Cardiac muscle cell (in vitro differentiated cells and primary cell): Measurements from ENCODE around the gene ROPN1L. TPM values are rescaled to one million over a fixed set of nuclear protein-coding genes. Genes with fewer than 3 reads are reported as not detected.

Source experiments
- DNase-seq, 2 donors: peaks; one replicate each; pipeline versions ENCODE4 v3.0.0 to v3.0.0-alpha.2; 2010 to 2017; ENCODE audit warnings: low read depth in 1 of 2, low spot score in 1 of 2
- H3K27ac ChIP-seq: fragments of 200-600 bp; sonication (generic); 2 replicates; pipeline ENCODE4 v1.5.1; 2016
- H3K27me3 ChIP-seq: fragments of 200-600 bp; sonication (generic); 2 replicates; pipeline ENCODE4 v1.6.0; 2016; ENCODE audit warnings: control low read depth
- H3K36me3 ChIP-seq: fragments of 200-600 bp; sonication (generic); 2 replicates; pipeline ENCODE4 v1.5.1; 2016; ENCODE audit warnings: control low read depth
- H3K4me1 ChIP-seq: fragments of 200-600 bp; sonication (generic); 2 replicates; pipeline ENCODE4 v1.8.1; 2017; ENCODE audit warnings: low read depth, mild to moderate bottlenecking, mixed run types
- H3K4me3 ChIP-seq: fragments of 200-600 bp; sonication (generic); 2 replicates; pipeline ENCODE4 v1.5.1; 2016; ENCODE audit warnings: mild to moderate bottlenecking
- H3K9me3 ChIP-seq: fragments of 200-600 bp; sonication (generic); 2 replicates; pipeline ENCODE4 v1.5.1; 2017; ENCODE audit warnings: low read depth, mild to moderate bottlenecking, control low read depth
- polyA plus RNA-seq: library from polyadenylated mRNA; unstranded; fragments of >200 nt; fragmentation: Nextera tagmentation; extraction: Ambion mirVana; gene quantifications from 2 replicates; pipeline ENCODE4 v1.2.1, GENCODE V29; 2016
- total RNA-seq: library from RNA; depleted of rRNA; stranded (reverse); fragments of >200 nt; gene quantifications from 2 replicates; pipeline ENCODE4 v1.2.3, GENCODE V29; 2016
- TF ChIP-seq, protein P1 (sequence below): IDR thresholded peaks from 2 replicates; pipeline ENCODE4 v1.5.1; 2012; ENCODE audit warnings: low read depth, mild to moderate bottlenecking, low read length

The ROPN1L gene
- total and polyA plus RNA-seq, 2 experiments from 2014 or later = 1.3 TPM

DNA sequence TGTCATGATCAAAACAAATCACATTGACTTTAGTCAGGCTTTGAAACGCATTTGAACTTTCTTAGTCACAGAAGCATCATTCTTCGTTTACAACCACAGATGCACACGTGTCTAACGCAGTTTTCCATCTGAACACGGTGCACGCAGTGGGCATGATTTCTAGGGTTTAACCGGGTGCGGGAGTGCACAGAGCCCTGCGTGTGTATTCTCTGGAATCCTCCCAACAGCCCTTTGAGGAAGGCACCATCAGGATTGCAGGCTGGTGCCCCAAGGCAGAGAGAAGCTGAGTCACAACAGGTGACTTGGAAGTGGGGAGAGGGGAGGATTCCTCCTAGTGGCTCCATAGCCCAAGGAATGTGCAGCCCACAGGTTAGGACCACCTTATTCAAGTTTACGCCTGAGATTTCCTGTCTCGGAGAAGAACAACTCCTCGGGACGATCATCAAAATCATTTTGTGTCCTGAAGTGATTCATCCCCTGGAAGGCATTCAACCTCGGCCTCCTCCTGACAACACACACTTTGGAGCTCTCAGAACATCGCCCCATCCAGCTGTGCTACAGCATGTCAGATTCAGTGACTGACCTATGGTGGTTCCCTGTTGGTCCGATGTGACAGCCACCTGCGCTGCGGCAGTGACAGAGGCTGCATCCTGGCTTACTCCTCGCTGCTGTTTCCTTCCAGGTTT, 13.1 kb downstream of the ROPN1L start:
- Histone ChIP-seq H3K4me3 (no peak overlapping the region), H3K36me3 (no peaks in the 10 kb centered on the region), H3K4me1 (peaks cover 3% of the 10 kb centered on the region), H3K9me3 (no peaks in the 10 kb centered on the region), H3K27ac (no peak overlapping the region), H3K27me3 (no peaks in the 10 kb centered on the region)
- DNase-seq = peak in 1 of 2 donors; percentile 39
- TF ChIP-seq, protein P1, sequence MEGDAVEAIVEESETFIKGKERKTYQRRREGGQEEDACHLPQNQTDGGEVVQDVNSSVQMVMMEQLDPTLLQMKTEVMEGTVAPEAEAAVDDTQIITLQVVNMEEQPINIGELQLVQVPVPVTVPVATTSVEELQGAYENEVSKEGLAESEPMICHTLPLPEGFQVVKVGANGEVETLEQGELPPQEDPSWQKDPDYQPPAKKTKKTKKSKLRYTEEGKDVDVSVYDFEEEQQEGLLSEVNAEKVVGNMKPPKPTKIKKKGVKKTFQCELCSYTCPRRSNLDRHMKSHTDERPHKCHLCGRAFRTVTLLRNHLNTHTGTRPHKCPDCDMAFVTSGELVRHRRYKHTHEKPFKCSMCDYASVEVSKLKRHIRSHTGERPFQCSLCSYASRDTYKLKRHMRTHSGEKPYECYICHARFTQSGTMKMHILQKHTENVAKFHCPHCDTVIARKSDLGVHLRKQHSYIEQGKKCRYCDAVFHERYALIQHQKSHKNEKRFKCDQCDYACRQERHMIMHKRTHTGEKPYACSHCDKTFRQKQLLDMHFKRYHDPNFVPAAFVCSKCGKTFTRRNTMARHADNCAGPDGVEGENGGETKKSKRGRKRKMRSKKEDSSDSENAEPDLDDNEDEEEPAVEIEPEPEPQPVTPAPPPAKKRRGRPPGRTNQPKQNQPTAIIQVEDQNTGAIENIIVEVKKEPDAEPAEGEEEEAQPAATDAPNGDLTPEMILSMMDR = no peak

GRCh38 chr5:10455277-10455670, 13.6 kb downstream of the ROPN1L start:
- no peaks in the 10 kb centered on the region for H3K27me3 ChIP-seq
- H3K27ac ChIP-seq = no peak overlapping the region
- peaks cover 3% of the 10 kb centered on the region for H3K4me1 ChIP-seq
- H3K36me3 ChIP-seq = no peaks in the 10 kb centered on the region
- no peak for DNase-seq
- TF ChIP-seq, protein P1 = no peak
- H3K4me3 ChIP-seq = no peak overlapping the region
- no peaks in the 10 kb centered on the region for H3K9me3 ChIP-seq

- Histone ChIP-seq H3K9me3 (no peaks in the 10 kb centered on the region), H3K27ac (no peak overlapping the region), H3K4me1 (peaks cover 3% of the 10 kb centered on the region), H3K27me3 (no peaks in the 10 kb centered on the region), H3K36me3 (no peaks in the 10 kb centered on the region), H3K4me3 (no peak overlapping the region)
- DNase-seq = peak in 1 of 2 donors; percentile 41
- TF ChIP-seq, protein P1 = no peak
Measured at GRCh38 chr5:10456583-10457420, 15.1 kb downstream of the ROPN1L start.

- TF ChIP-seq, protein P1 = peak; percentile 15
- H3K27ac ChIP-seq = no peak overlapping the region
- H3K27me3 ChIP-seq = no peaks in the 10 kb centered on the region
- no peak overlapping the region for H3K4me3 ChIP-seq
- no peaks in the 10 kb centered on the region for H3K9me3 ChIP-seq
- peaks cover 3% of the 10 kb centered on the region for H3K4me1 ChIP-seq
- peak; percentile 34 to 37 for DNase-seq
- no peaks in the 10 kb centered on the region for H3K36me3 ChIP-seq
Measured at GRCh38 chr5:10457682-10458574, 16.2 kb downstream of the ROPN1L start.
